ENCODE data around the gene ARF3. TPM values are rescaled to one million over a fixed set of nuclear protein-coding genes. Genes with fewer than 3 reads are reported as not detected.

Gene ARF3
- total and polyA plus RNA-seq, 2 donors (not counting 3 experiments of a cell fraction or from before 2014, with no cell fraction given), result 149 to 172 TPM

DNA sequence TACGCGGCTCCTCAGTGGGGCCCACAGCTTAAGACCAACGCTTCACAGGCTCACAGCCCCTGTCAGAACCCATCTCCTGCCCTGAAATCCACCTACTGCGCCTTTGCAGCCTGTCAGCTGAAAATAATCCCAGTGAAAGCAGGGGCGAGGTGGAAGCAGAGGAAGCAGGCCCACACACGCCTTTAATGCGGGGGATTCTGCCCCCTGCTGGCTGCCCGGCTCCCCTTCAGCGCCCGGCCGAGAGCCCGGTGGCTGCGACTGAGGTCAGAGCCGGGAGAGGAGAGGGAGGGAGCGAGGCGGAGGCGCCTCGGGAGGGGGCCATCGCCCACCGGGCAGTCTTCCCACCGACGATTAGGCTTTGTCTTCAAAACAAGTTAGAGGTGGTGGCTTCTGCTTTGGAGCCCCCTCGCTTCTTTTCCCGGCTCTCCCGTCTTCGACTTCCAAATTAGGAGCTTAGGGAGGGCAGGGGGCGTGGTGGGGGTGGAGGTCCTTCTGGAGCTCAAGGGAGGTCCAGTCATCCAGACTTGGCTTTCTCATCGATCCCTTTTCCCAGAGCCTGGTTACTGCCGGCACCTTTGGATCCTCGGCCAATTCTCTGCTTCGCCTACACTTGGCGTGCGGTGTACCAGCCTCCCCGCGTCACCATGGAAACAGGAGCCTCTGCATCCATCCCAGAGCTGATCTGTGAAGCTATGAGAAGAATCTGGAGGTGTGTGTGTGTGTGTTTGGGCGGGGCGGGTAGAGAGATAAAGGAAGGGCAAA lies 66.4 kb downstream of the ARF3 start:
- Histone ChIP-seq H2AFZ (ENCODE audit: low read depth, low read length) (peak overlapping the region; percentile 94), H3K9me3 (replicated peaks; ENCODE audit: control insufficient read depth, insufficient read depth, low read length) (no peaks in the 10 kb centered on the region), H3K4me3 (replicated peaks in 1 of 3; ENCODE audit: insufficient read depth in 1 of 3, low read depth in 1 of 3, low read length in 3 of 3) (no peak overlapping the region), H3K9ac (replicated peaks; ENCODE audit: extremely low read depth, insufficient read depth, low read length) (no peak overlapping the region), H3K36me3 (ENCODE audit: control insufficient read depth in 2 of 2, extremely low read depth in 1 of 2, insufficient read depth in 2 of 2, low read length in 2 of 2) (no peaks in the 10 kb centered on the region), H3K4me1 (ENCODE audit: control insufficient read depth, extremely low read depth, insufficient read depth, low read length) (no peaks in the 10 kb centered on the region), H3K79me2 (ENCODE audit: control insufficient read depth, insufficient read depth, low read length) (no peaks in the 10 kb centered on the region), H3K27ac (ENCODE audit: insufficient read depth, low read depth, low read length) (no peak overlapping the region), H4K20me1 (replicated peaks; ENCODE audit: control insufficient read depth, extremely low read depth, insufficient read depth, low read length) (no peaks in the 10 kb centered on the region), H3K27me3 (ENCODE audit: control insufficient read depth in 2 of 2, insufficient read depth in 2 of 2, low read length in 2 of 2) (peaks cover 5 to 7% of the 10 kb centered on the region in 2 experiments), H3K9me1 (replicated peaks; ENCODE audit: control insufficient read depth, extremely low read depth, insufficient read depth, low read length) (no peaks in the 10 kb centered on the region), H3K4me2 (ENCODE audit: insufficient read depth, low read length) (peak overlapping the region; percentile 59)
- TF ChIP-seq, protein P1, sequence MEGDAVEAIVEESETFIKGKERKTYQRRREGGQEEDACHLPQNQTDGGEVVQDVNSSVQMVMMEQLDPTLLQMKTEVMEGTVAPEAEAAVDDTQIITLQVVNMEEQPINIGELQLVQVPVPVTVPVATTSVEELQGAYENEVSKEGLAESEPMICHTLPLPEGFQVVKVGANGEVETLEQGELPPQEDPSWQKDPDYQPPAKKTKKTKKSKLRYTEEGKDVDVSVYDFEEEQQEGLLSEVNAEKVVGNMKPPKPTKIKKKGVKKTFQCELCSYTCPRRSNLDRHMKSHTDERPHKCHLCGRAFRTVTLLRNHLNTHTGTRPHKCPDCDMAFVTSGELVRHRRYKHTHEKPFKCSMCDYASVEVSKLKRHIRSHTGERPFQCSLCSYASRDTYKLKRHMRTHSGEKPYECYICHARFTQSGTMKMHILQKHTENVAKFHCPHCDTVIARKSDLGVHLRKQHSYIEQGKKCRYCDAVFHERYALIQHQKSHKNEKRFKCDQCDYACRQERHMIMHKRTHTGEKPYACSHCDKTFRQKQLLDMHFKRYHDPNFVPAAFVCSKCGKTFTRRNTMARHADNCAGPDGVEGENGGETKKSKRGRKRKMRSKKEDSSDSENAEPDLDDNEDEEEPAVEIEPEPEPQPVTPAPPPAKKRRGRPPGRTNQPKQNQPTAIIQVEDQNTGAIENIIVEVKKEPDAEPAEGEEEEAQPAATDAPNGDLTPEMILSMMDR (IDR thresholded peaks at IDR 0.05; ENCODE audit: extremely low read depth in 1 of 2, insufficient read depth in 1 of 2, low read depth in 1 of 2, low read length in 2 of 2), result peak; percentile 95
- TF ChIP-seq POLR2A (IDR thresholded peaks at IDR 0.05; ENCODE audit: low read depth, low read length) (no peak), FOS (IDR thresholded peaks at IDR 0.05; ENCODE audit: borderline replicate concordance, insufficient read depth, low read length) (no peak), GATA2 (IDR thresholded peaks at IDR 0.05; ENCODE audit: insufficient read depth, insufficient read length, low read depth, low read length) (no peak), POLR2AphosphoS5 (IDR thresholded peaks at IDR 0.05; ENCODE audit: insufficient read depth, low read depth, low read length) (no peak)
- DNase-seq (ENCODE audit: low read depth, low spot score) (peak; percentile 76), FAIRE-seq (peak; percentile 91)
- CTCF ChIA-PET, result interaction anchor here (0.6 to 5.6 kb wide), 27 partner anchors 9 to 138 kb away, joined by 3 to 703 read pairs (median 6); partner anchors contain the start of genes DDX23, FKBP11, RND1 and WNT1
- dilution Hi-C loops (cut with MboI; ENCODE audit: extremely low pct_ligation_motif_present, low sequenced_read_pairs) (no loop called here), intact Hi-C loops (cut with micrococcal nuclease) (loop anchor here (1.0 to 2.0 kb wide), 3 partner anchors 38 to 76 kb away; no protein-coding TSS in a partner anchor)
- POLR2A ChIA-PET, result interaction anchor here (0.6 to 1.7 kb wide), 4 partner anchors 25 to 66 kb away, joined by 3 to 9 read pairs (median 4); partner anchors contain the start of genes ARF3 and RND1
- BruUV-seq (replicated peaks), result no TSS peak

Data from endothelial cell of umbilical vein (primary cell).